ENCODE results near the gene MINK1. TPM values are rescaled to one million over a fixed set of nuclear protein-coding genes. Genes with fewer than 3 reads are reported as not detected.
"Not testable (repeated sequence)": the region's sequence is repeated elsewhere in the genome, so short reads cannot be mapped to it uniquely, and the experiment has no call there.

MINK1 gene
- total RNA-seq, 1 experiment from 2014 or later: 31.4 TPM

- no peak for DNase-seq (ENCODE audit: low spot score)
Measured at GRCh38 chr17:4898927-4899326, 65.8 kb downstream of the MINK1 start.

DNA sequence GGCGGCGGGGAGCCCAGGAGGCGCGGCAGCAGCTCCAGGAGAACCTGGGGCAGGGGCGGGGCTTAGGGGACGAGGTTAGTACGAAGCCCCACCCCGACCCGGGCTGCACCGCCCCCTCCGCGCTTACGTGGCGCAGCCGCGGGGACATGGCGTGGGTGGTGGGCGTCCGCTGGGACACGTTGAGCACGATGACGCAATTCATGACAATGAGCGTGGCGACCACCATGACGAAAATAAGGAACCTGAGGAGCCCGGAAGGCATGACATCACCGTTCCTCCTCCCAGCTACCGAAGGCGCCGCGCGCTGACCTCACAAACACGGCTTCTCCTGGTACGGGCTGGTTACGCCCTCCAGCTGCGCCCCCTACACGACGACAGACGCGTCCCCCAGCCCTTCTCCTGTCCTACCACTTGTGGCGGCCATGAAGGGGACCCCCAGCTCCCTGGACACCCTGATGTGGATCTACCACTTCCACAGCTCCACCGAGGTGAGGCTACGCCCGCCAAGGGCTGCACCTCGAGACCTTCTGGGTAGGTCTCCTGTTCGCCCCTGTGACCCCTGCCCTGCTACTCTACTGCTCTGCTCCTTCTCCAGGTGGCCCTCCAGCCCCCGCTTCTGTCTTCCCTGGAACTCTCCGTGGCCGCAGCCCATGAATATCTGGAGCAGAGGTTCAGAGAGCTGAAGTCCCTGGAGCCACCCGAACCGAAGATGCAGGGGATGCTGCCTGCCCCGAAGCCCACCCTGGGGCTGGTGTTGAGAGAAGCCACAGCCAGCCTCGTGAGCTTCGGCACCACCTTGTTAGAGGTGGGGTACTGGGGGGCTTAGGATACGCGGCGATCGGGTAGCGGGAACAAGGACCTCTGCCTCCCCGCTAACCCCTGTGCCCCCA, 66.4 kb downstream of the MINK1 start, which contains the start of gene C17orf107:
Gene C17orf107, plus strand, starts transcription at position 196 of the 890 bp plus-strand sequence. Its CDS starts 227 bp downstream, at position 423.
- DNase-seq (ENCODE audit: low spot score): no peak

GRCh38 chr17:4900231-4901107, 67.3 kb downstream of the MINK1 start:
- DNase-seq (ENCODE audit: low spot score): no peak

GRCh38 chr17:4901108-4901647, 68.0 kb downstream of the MINK1 start:
- no peak for DNase-seq (ENCODE audit: low spot score)

GRCh38 chr17:4901648-4902344, 68.7 kb downstream of the MINK1 start:
- DNase-seq (ENCODE audit: low spot score): no peak

DNA sequence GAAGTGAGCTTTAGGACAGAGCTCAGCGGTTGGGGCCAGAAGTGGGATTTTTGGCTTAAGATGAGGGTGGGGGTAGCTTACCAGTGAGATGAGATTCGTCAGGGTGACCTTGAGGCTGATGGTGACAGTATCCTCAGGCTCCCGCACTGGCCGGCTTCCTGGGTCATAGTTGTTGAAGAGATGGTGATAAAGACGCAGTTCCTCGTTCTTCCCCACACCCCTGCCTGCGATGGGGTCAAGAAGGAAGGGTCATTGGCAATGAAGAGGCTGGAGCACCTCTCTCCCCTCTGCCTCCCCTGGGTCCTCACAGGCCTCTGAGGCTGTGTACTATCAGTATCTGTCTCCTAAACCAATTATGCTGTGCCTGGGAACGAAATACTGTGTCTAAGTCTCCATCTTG, 69.4 kb downstream of the MINK1 start:
- no peak for DNase-seq (ENCODE audit: low spot score)

- peak; percentile 65 for DNase-seq (ENCODE audit: low spot score)
Measured at GRCh38 chr17:4903051-4903818, 70.1 kb downstream of the MINK1 start, which contains the start of gene CHRNE. CHRNE (minus strand) TSS chr17:4903098; CDS start chr17:4903063, 35 bp downstream.

DNA sequence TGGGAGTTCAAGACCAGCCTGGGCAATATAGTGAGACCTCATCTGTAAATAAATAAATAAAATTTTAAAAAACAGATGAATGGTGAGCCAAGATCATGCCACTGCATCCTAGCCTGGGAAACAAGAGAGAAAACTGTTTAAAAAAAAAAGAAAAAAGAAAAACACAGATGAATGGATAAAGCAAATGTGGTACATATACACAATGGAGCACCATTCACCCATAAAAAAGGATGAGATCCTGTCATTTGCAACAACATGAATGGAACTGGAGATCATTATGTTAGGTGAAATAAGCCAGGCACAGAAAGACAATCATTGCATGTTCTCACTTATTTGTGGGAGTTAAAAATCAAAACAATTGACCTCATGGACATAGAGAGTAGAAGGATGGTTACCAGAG, 73.5 kb downstream of the MINK1 start:
- DNase-seq (ENCODE audit: low spot score): not testable (repeated sequence)

- DNase-seq (ENCODE audit: low spot score): no peak
Measured at GRCh38 chr17:4908301-4908700, 75.2 kb downstream of the MINK1 start.

DNA sequence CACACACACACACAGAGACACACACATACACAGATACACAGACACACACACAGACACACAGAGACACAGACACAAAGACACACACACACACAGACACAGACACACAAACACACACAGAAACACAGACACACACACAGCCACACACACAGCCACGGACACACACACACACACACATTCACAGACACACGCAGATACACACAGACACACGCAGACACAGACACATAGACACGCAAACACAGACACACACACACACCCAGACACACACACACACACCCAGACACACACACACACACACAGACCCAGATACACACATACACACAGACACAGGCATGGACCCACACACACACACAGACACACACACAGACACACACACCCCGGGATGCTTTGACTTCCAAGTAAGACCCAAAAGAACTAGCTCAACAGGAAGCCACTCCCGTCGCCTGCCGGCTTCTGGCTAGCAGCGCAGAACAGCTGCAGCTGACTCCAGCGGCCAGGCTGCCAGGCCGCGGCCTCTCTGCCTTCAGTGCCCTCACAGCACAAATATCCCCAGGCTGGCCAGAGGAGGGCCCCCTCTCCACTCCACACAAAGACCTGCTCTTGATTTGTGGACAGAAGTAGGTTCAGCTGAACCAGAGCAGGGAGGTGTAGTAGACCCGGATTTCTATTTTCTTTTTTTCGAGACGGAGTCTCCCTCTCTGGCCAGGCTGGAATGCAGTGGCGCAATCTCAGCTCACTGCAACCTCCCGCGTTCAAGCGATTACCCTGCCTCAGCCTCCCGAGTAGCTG, 75.8 kb downstream of the MINK1 start:
- peak; percentile 91 for DNase-seq (ENCODE audit: low spot score)

GRCh38 chr17:4913994-4914393, 80.9 kb downstream of the MINK1 start:
- DNase-seq (ENCODE audit: low spot score): no peak

DNA sequence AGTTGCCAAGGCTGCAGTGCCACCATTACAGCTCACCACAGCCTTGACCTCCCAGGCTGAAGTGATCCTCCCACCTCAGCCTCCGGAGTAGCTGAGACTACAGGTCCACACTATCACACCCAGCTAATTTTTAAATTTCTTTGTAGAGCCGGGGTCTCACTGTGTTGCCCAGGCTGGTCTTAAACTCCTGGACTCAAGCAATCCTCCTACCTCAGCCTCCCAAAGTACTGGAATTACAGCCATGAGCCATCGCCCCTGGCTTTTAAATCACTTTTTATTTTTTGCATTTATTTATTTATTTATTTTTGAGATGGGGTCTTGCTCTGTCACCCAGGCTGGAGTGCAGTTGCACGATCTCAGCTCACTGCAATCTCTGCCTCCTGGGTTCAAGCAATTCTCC, 81.4 kb downstream of the MINK1 start:
- DNase-seq (ENCODE audit: low spot score): not testable (repeated sequence)

DNA sequence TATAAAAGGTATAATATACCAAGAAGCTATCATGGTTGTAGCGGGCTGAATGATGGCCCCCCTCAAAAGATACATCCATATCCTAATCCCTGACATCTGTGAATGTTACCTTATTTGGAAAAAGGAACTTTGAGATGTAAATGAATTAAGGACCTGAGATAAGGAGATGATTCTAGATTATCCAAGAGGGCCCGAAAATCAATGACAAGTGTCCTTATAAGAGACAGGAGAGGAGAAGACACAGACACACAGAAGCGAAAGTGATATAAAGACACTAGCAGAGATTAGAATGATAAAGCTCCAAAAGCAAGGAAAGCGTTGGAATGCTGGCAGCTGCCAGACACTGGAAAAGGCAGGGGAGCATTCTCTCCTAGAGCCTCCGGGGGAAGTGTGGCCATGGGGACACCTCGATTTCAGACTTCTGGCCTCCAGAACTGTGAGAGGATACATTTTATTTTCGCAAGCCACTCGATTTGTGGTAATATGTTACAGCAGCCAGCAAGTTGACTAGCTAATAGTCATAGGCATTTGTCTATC, 86.4 kb downstream of the MINK1 start:
- DNase-seq (ENCODE audit: low spot score): no peak

- DNase-seq (ENCODE audit: low spot score): no peak
Measured at GRCh38 chr17:4920351-4921048, 87.4 kb downstream of the MINK1 start.

GRCh38 chr17:4921320-4921719, 88.2 kb downstream of the MINK1 start:
- DNase-seq (ENCODE audit: low spot score): no peak

GRCh38 chr17:4926577-4927335, 93.6 kb downstream of the MINK1 start:
- DNase-seq (ENCODE audit: low spot score): not testable (repeated sequence)

DNA sequence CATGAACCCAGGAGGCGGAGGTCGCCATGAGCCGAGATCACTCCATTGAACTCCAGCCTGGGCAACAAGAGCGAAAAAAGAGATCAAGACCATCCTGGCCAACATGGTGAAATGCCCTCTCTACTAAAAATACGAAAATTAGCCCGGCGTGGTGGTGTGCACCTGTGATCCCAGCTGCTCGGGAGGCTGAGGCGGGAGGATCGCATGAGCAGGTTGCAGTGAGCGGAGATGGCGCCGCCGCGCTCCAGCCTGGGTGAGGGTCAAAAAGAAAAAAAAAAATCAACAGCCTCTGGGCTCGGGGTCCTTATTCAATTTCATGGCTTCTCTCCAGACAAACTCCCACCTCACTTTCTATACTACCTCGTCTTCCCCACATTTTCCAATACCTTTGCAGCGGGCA, 95.7 kb downstream of the MINK1 start:
- DNase-seq (ENCODE audit: low spot score): no peak

DNA sequence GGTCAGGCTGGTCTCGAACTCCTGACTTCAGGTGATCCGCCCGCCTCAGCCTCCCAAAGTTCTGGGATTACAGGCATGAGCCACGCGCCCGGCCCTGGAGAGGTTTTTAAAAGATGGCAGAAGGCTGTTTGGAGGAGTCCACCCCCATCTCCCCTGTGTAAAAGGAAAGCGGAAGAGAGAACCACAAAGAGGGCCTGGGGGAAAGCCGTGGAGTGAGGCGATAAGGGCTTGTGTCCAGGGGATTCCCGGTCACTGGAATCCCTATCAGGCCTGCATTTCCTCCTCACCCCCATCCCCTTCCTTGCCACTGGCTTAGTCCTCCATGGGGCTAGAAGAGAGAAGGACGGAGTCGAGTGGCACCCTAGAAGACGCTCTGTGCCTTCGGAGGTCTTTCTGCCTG, 98.8 kb downstream of the MINK1 start, which contains the start of gene GP1BA:
Gene GP1BA, plus strand, starts transcription at position 315 of the 400 bp plus-strand sequence. CDS start 328 bp downstream, outside the sequence.
- no peak for DNase-seq (ENCODE audit: low spot score)
